ENCODE results near the gene C14orf119. TPM values are rescaled to one million over a fixed set of nuclear protein-coding genes. Genes with fewer than 3 reads are reported as not detected.

The C14orf119 gene, protein sequence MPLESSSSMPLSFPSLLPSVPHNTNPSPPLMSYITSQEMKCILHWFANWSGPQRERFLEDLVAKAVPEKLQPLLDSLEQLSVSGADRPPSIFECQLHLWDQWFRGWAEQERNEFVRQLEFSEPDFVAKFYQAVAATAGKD
- total RNA-seq = 68.8 and 72.7 TPM in 2 replicates

DNA sequence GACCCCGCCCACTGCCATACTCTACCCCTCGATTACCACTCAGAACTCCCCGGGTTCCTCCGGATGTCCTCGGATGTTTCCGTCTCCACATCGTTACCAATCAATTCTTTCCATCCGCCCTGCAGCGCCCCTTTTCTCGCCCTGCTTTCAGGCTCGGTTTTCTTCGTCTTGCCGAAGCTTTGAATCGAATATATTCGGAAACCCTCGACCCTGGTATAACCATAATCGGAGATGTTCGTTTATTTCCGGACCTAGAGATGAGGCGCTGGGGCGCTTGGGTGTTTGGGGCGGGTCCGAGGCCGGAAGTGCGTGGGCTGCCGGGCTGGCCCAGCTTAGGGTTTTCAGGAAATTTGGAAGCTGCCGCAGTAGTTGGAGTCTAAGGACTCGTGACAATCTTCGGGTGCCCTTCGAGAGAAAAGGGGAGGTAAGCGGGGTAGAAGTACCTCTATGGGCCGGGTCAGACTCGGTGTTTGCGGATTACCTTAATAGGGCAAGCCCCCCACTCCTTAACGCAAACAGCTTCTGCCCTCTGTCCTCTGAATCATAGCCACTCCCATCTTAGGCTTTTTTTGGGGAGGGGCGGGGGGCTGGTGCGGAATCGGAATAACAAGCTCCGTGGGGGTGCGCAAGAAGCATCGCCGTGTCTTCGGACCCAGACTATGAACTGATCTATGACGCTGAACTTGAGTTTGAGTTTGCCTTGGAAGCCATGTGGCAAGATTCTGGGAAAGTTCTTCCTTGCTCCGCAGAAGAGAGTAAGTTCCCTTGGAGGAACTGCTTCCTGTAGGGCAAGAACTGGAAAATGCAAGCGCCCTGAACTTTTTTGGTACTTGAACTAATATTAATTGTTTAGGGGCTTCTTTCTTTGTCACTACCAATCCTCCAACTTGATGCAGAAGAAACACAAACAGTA, at the start of gene C14orf119:
Gene C14orf119, plus strand, starts transcription at position 310 of the 913 bp plus-strand sequence. CDS start 2,154 bp downstream, outside the sequence.

DNA sequence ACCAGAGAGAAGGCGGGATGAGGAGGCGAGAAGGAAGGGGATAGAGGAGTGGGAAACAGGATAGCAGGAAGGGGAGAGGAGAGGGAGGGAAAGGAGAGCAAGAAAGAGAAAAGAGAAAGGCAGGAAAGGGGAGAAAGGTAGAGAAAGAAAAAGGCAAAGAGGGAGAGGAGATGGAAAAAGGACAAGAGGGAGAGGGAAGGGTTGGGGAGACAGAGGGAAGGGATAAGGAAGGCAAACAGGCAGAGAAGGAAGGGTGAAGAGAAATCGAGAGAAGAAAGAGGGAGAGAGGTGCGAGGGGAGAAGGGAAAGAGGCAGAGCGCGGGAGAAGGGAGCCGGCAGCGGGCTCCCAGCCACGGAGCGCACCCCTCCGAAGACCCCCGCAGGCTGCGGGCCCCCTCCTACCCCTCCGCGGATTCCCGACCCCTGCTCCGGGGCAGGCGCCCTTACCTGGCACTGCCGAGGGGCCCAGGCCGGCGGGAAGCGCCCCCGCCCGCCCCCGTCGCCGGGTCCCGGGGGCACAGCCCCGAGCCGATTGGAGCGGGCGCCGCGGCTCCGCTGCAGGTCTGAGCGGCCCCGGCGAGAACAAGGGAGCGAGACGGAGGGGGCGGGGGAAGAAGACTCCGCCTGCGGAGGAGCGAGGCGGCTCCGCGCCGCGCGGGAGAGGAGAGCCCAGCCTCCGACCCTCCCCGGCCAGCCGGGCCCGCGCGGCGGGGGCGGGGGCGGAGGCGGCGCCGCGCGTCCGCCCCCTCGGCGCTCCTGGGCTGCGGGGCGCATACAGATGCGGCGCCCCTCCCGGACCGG, 38.1 kb upstream of the C14orf119 start, which contains the start of gene CDH24:
Gene CDH24, minus strand, starts transcription at position 565 of the 801 bp plus-strand sequence. CDS start 1,787 bp downstream, outside the sequence.

GRCh38 chr14:23094666-23095195, 574 bp upstream of the C14orf119 start, which contains the start of gene ACIN1:
Gene ACIN1, minus strand, starts transcription at chr14:23095136. Its CDS starts 24 bp downstream, at chr14:23095112.

GRCh38 chr14:23104591-23105347, 9.5 kb downstream of the C14orf119 start, which contains the start of gene CIROP:
Gene CIROP, minus strand, starts transcription at chr14:23104989. Its CDS starts 69 bp downstream, at chr14:23104920.

DNA sequence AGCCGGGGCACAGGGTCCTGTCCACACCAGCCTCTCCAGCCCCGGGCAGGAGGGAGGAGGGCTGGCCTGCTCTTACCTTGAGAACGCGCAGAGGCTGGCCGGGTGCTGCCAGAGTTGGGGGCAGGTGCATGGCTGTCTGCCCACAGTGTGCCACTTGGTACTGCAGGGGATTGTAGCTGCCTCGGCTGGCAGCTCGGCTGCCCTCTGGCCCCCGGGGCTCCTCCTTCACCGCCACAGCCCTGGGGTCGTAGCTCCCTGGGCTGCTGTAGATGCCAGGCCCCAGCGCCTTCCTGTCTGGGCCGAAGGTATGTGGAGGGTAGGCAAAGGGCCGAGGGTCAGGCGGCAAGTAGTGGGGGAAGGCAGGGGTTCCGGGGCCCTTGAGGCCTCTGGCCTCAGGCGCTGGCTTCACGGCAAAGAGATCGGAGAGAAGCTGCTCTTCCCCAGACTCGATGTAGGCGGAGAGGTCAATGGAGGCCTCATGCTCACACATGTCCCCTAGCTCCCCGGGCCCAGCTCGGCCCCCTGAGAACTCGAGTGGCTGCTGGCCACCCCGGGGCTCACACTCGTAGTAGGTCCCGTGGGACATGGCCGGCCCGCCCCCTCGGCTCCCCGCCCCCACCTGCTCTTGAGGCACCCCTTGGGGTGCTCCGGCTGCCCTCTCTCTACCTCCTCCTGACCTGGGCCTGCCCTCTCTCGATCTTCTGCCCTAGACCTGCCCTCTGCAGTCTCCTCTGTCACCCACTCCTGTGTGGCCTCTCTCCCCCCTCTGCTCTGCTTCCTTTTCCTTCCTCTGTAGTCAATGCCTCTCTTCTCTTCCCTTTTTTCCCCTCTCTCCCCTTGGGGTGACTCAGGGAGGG, 23.4 kb downstream of the C14orf119 start, which contains the start of gene CEBPE:
Gene CEBPE, minus strand, starts transcription at position 750 of the 857 bp plus-strand sequence. Its CDS starts 164 bp downstream, at position 586.

Other genes with a start within 250 kb of the C14orf119 start
- 56.5 and 78.7 TPM in 2 replicates for gene LRP10, start 223.8 kb upstream of the C14orf119 start, total RNA-seq
- 0.12 and 0.26 TPM in 2 replicates for gene REM2, start 212.3 kb upstream of the C14orf119 start, total RNA-seq
- gene RBM23, start 176.4 kb upstream of the C14orf119 start, total RNA-seq = 60.1 and 75.9 TPM in 2 replicates
- gene PRMT5, start 166.1 kb upstream of the C14orf119 start, total RNA-seq = 35.3 and 59.3 TPM in 2 replicates
- 35.9 and 40.2 TPM in 2 replicates for gene HAUS4, start 138.4 kb upstream of the C14orf119 start, total RNA-seq
- 10.7 and 19.0 TPM in 2 replicates for gene AJUBA, start 113.0 kb upstream of the C14orf119 start, total RNA-seq
- 6.2 and 7.5 TPM in 2 replicates for gene C14orf93, start 85.4 kb upstream of the C14orf119 start, total RNA-seq
- 167 and 209 TPM in 2 replicates for gene PSMB5, start 60.6 kb upstream of the C14orf119 start, total RNA-seq
- gene PSMB11, start 53.3 kb upstream of the C14orf119 start, total RNA-seq = not detected in 2 replicates
- gene CDH24, start 38.0 kb upstream of the C14orf119 start, total RNA-seq = 3.0 and 3.4 TPM in 2 replicates
- 84.7 and 85.7 TPM in 2 replicates for gene ACIN1, start 369 bp upstream of the C14orf119 start, total RNA-seq
- 0.06 and 0.13 TPM in 2 replicates for gene CIROP, start 9.5 kb downstream of the C14orf119 start, total RNA-seq
- not detected in 2 replicates for gene CEBPE, start 23.8 kb downstream of the C14orf119 start, total RNA-seq
- 73.6 and 75.6 TPM in 2 replicates for gene SLC7A8, start 88.2 kb downstream of the C14orf119 start, total RNA-seq
- gene RNF212B, start 142.4 kb downstream of the C14orf119 start, total RNA-seq = not detected in 2 replicates
- 2.4 and 4.1 TPM in 2 replicates for gene HOMEZ, start 190.6 kb downstream of the C14orf119 start, total RNA-seq
- gene PPP1R3E, start 207.4 kb downstream of the C14orf119 start, total RNA-seq = 2.8 and 3.5 TPM in 2 replicates
- gene BCL2L2, start 211.3 kb downstream of the C14orf119 start, total RNA-seq = 21.0 and 26.2 TPM in 2 replicates
- gene PABPN1, start 226.0 kb downstream of the C14orf119 start, total RNA-seq = 69.9 and 83.4 TPM in 2 replicates

Data from aortic smooth muscle cell (primary cell).